Ishikawa (cell line): ENCODE data around the gene COG8.
A peak's percentile ranks its signal among the peaks of the same experiment; 100 is the strongest.

Experiments used
- CEBPB ChIP-seq: IDR thresholded peaks from 2 replicates; pipeline ENCODE4 v1.6.1; 2012
- CREB1 ChIP-seq: IDR thresholded peaks from 2 replicates; pipeline ENCODE4 v1.6.1; 2012; ENCODE audit warnings: low read depth
- EGR1 ChIP-seq: IDR thresholded peaks from 2 replicates; pipeline ENCODE4 v1.6.1; 2012
- EP300 ChIP-seq: IDR thresholded peaks from 2 replicates; pipeline ENCODE4 v1.6.1; 2012; ENCODE audit warnings: borderline replicate concordance
- FOXM1 ChIP-seq: IDR thresholded peaks from 2 replicates; pipeline ENCODE4 v1.6.1; 2012; ENCODE audit warnings: low read depth, borderline replicate concordance
- NFIC ChIP-seq: IDR thresholded peaks from 2 replicates; pipeline ENCODE4 v1.6.1; 2012
- RAD21 ChIP-seq: IDR thresholded peaks from 2 replicates; pipeline ENCODE4 v1.6.1; 2012; ENCODE audit warnings: low read depth
- REST ChIP-seq: IDR thresholded peaks from 2 replicates; pipeline ENCODE4 v1.6.1; 2012; ENCODE audit warnings: low read depth, mild to moderate bottlenecking
- TAF1 ChIP-seq: IDR thresholded peaks from 2 replicates; pipeline ENCODE4 v1.6.1; 2012; ENCODE audit warnings: low read depth, mild to moderate bottlenecking
- TCF12 ChIP-seq: IDR thresholded peaks from 2 replicates; pipeline ENCODE4 v1.6.1; 2012; ENCODE audit warnings: low read depth
- TEAD4 ChIP-seq: IDR thresholded peaks from 2 replicates; pipeline ENCODE4 v1.6.1; 2012
- YY1 ChIP-seq: IDR thresholded peaks from 2 replicates; pipeline ENCODE4 v1.6.1; 2012; ENCODE audit warnings: low read depth
- ZBTB7A ChIP-seq: IDR thresholded peaks from 2 replicates; pipeline ENCODE4 v1.6.1; 2012; ENCODE audit warnings: low read depth
- TF ChIP-seq, protein P1 (sequence below): IDR thresholded peaks from 2 replicates; pipeline ENCODE4 v1.6.1; 2012
- TF ChIP-seq, protein P2 (sequence below): IDR thresholded peaks from 2 replicates; pipeline ENCODE4 v1.6.1; 2012

COG8 gene

GRCh38 chr16:69286941-69287713 is 52.2 kb downstream of the COG8 start:
- TF ChIP-seq TAF1 (no peak), RAD21 (peak; percentile 63)

GRCh38 chr16:69285240-69285639 is 54.1 kb downstream of the COG8 start:
- no peak for TF ChIP-seq EGR1
- no peak for TF ChIP-seq REST
- no peak for TF ChIP-seq CEBPB
- no peak for TF ChIP-seq TCF12
- no peak for TF ChIP-seq ZBTB7A
- no peak for TF ChIP-seq RAD21
- no peak for TF ChIP-seq NFIC
- TF ChIP-seq TEAD4: no peak
- TF ChIP-seq, protein P1, sequence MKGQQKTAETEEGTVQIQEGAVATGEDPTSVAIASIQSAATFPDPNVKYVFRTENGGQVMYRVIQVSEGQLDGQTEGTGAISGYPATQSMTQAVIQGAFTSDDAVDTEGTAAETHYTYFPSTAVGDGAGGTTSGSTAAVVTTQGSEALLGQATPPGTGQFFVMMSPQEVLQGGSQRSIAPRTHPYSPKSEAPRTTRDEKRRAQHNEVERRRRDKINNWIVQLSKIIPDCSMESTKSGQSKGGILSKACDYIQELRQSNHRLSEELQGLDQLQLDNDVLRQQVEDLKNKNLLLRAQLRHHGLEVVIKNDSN: no peak
- TF ChIP-seq, protein P2, sequence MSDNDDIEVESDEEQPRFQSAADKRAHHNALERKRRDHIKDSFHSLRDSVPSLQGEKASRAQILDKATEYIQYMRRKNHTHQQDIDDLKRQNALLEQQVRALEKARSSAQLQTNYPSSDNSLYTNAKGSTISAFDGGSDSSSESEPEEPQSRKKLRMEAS: no peak
- TF ChIP-seq FOXM1: no peak
- no peak for TF ChIP-seq YY1
- TF ChIP-seq EP300: no peak
- TF ChIP-seq TAF1: no peak
- no peak for TF ChIP-seq CREB1

- TF ChIP-seq, protein P1: no peak
- no peak for TF ChIP-seq FOXM1
These were observed 55.5 kb downstream of the COG8 start for GRCh38 chr16:69283851-69284250.

DNA sequence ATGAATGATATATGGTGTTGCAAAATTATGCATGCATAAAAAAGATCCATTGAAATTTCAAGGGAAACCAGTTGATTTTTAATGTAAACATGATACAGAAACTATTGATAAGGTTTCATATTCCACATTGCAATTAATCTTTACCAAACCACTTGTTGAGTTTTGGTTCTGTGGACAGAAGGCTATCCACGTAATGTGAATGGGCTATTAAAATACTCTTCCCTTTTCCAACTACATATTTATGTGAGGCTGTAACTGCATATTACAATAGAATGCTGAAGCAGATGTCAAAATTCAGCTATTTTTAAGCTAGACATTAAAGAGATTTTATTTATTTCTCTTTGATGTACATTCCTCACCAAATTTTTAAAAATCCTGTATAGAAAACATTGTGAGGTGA is 62.0 kb downstream of the COG8 start:
- no peak for TF ChIP-seq CEBPB
- TF ChIP-seq, protein P2: no peak
- no peak for TF ChIP-seq REST
- no peak for TF ChIP-seq TCF12
- TF ChIP-seq, protein P1: no peak
- TF ChIP-seq RAD21: no peak
- no peak for TF ChIP-seq ZBTB7A
- TF ChIP-seq EP300: no peak
- TF ChIP-seq TAF1: no peak
- TF ChIP-seq YY1: no peak
- no peak for TF ChIP-seq FOXM1
- TF ChIP-seq NFIC: no peak
